ENCODE measurements around the gene PREB. TPM values are rescaled to one million over a fixed set of nuclear protein-coding genes. Genes with fewer than 3 reads are reported as not detected.

Gene PREB
- total RNA-seq, 2 donors from 2014 or later, result 49.8 to 52.9 TPM

DNA sequence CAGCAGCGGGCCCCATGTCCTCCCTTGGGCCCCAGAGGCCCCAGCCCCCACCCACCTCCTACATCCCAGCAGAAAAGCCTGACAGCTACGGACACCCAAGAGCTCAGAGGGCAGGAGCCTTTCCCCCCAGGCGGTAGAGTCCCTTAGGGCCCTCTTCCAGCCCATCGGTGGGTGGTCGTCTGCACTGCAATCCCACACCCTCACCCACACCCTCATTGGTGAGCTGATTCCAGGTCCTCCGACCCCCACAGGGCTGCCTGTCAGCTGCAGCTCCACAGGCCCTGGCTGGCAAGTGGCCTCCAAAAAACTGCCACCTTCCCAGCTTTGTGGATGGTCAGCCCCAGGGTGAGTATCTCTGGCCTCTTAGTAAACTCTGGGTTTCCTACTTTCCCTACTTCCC lies 24.8 kb upstream of the PREB start:
- no peaks in the 10 kb centered on the region for H3K9me3 Mint-ChIP-seq
- H3K36me3 Mint-ChIP-seq, result no peaks in the 10 kb centered on the region
- no peak for ATAC-seq
- no peak for DNase-seq (ENCODE audit: low spot score in 2 of 2)
- H3K27ac Mint-ChIP-seq, result peak overlapping the region in 1 of 2 donors; percentile 33

DNA sequence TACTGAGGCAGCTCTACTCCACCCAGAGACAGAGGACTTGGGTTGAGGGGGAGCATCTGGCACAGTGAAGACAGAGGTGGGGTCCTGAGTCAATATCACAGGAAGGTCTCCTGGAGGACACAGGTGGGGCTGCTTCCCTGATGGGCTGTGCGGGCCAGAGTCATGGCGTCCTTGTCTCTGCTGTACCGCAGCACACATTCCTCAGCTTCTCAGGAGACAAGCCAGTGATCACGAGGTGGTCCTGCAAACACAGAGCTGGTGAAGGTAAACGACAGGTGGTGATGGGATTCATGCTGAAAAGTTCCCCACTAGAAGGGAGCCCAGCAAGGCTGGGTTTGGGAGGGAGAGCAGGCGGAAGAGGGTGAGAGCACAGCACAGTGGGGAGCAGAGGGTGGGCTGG lies 24.0 kb upstream of the PREB start:
- Mint-ChIP-seq H3K9me3 (no peaks in the 10 kb centered on the region), H3K36me3 (no peaks in the 10 kb centered on the region), H3K27ac (peak overlapping the region in 1 of 2 donors; percentile 26)
- ATAC-seq, result no peak
- DNase-seq (ENCODE audit: low spot score in 2 of 2), result no peak

DNA sequence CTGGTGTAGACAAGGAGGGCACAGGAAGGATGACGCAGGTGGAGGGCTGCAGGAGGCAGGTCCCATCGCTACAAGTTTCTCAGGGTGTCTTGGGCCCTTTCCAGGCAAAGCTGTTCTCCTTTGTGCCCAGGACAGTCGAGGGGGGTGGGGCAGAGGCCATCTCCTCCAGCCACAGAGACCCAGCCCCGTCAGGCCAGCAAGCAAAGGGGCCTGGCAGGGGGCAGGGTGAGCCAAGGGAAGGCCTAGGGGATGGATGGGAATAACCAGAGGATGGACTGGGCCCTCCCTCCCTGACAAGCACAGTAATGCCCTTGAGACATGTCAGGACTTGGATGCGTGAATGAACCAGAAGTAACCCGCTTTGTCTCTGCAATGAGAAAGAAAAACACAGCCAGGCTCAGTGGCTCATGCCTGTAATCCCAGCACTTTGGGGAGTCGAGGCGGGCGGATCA lies 20.7 kb upstream of the PREB start:
- Mint-ChIP-seq H3K27ac (no peak overlapping the region), H3K9me3 (no peaks in the 10 kb centered on the region), H3K36me3 (no peaks in the 10 kb centered on the region)
- DNase-seq (ENCODE audit: low spot score in 2 of 2) (no peak), ATAC-seq (no peak)

DNA sequence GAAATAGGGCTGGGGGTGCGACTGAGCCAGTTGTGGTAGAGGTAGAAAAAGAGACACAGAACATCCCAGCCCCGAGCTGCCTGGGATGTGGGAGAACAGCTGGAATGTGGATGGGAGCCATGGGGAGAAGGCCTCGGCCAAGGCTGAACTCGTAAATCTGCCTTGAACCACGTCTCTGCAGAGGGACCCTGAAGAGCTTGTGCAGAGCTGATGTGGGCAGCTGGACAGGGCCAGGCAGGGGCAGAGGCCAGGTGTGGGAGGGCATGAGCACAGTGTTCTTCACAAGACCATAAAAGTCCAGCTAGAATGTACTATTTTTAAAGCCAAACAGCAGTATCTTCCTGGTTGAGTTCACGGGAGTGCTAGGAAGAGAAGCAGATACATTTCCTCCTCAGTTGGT lies 20.1 kb upstream of the PREB start:
- no peak for ATAC-seq

DNA sequence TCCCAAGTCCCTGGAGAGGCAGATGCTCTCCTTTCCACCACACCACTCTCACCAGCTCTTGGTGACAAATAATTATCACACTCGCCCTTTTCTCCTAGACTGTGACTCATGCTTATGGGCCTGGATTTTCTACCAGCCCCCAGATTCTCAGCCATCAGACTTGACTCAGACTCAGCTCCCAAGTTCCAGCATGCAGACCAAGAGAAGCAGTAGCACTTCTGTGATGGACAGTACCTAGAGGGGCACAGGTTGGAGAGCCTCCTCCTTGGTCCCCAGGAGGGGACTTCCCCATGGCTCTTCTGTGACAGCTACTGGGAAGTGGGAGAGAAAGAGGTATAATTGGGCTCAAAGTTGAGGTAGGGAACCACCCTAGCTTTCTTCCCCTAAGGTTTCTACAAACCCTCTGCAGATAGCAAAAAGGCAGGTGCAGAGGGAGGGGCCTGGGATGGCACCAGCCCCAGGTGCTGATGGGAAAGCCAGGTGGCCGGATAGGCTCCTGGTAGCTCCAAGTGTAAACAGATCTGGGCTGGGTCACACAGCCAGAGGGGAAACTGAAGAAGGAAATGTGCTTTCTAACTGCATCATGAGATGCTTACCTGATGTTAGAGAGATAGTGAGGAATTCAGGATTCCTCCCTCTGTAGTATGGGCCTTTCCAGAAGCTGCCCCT lies 18.5 kb upstream of the PREB start:
- Mint-ChIP-seq H3K9me3 (no peaks in the 10 kb centered on the region), H3K36me3 (no peaks in the 10 kb centered on the region), H3K27ac (no peak overlapping the region)
- ATAC-seq (peak; percentile 46 to 64), DNase-seq (ENCODE audit: low spot score in 2 of 2) (no peak)

More for the DNA sequence above, 20.1 kb upstream of the PREB start:
- Mint-ChIP-seq H3K27ac (peak overlapping the region in 1 of 2 donors; percentile 19), H3K9me3 (no peaks in the 10 kb centered on the region), H3K36me3 (no peaks in the 10 kb centered on the region)
- no peak for DNase-seq (ENCODE audit: low spot score in 2 of 2)

DNA sequence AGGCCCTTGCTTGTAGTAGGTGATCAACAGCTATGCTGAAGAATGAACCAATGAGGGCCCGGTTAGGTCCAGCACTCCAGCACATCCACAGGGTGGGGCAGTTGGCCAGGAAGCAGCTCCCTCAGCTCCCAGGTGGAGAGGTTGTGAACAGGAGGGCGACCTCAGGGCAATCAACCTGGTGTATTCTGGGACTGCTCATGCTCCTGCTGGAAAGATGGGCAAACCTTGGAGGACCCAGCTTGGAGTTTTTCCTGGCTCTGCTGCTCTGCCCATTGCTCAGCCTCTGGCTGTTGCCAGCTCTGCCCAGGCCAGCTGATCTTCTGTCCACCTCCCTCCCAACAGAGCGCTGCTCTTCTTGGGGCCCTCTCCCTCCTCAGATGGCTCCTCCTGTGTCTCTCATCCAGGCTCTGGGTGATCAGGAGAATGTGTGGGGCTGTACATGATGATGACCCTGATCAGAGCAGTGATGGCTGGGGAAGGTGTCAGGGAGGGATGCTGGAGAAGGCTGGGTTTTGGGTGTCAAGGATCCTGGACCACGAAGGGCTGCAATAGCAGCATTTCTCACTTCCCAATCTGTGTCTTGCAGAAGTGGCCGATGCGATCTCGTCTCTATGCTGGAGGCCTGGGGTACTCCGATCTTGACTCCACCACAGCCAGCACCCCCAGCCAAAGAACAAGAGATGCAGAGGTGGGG lies 17.8 kb upstream of the PREB start:
- DNase-seq (ENCODE audit: low spot score in 2 of 2) (no peak), ATAC-seq (no peak)
- H3K9me3 Mint-ChIP-seq, result no peaks in the 10 kb centered on the region
- no peaks in the 10 kb centered on the region for H3K36me3 Mint-ChIP-seq
- H3K27ac Mint-ChIP-seq, result no peak overlapping the region

DNA sequence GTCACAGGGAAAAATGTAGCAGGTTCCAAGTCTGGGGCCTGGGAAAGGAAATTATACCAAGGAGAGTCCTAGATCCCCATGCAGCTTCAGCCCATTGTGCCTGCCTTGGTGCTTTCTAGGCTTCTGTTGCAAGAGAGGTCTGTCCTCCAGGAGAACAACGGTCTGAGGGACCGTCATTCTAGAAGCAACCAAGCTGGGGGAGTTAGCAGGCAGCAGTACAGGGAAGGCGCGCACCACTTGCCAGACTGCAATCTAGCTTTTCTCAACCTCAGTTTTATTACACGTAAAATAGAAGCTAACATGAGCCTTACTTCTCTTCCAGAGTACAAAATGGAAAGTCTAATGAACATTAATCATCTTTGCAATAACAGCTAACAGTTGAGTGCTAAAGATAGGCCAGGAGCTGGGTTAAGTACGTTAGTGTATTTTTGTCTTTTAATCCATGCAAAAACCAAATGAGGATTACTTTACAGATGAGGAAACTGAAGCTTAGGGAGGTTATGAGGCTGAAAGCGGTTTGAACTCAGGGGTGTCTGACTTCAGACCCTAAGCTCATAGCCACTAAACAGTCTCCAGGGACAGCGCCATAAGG lies 16.3 kb upstream of the PREB start:
- H3K27ac Mint-ChIP-seq, result peak overlapping the region in 1 of 2 donors; percentile 49
- ATAC-seq, result no peak

DNA sequence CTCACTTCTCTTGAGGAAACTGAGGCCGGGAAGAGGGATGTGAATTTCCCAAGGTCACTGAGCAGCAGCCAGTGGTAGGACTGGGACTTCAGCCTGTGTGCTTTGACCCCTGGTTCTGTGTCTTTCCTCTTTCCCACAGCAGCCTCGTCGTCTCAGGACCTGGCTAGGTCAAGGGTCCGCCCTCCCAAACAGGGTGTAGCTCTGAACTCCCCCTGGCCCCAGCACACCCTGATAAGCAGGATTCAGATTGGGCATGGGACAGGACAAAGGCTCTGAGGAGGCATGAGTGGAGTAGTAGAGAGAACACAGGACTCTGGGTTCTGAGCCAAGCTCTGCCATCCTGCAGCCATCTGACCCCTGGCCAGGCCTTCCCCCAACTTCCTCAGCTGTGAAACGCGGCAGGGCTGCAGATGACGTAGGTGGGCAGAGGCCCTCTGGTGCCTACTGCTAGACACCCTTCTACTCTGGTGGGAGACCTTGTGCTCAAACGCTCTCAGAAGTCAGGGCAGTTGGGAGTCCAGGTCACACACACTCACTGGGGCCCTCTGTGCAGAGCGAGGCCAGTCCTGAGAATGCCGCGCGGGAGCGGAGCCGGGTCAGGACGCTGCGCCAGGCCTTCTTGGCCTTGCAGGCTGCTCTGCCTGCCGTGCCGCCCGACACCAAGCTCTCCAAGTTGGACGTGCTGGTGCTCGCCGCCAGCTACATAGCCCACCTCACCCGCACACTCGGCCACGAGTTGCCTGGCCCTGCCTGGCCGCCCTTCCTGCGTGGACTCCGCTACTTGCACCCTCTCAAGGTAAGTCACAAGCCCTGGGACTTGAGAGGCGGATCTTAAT lies 15.4 kb upstream of the PREB start:
- Mint-ChIP-seq H3K27ac (peak overlapping the region in 1 of 2 donors; percentile 49), H3K9me3 (no peaks in the 10 kb centered on the region), H3K36me3 (no peaks in the 10 kb centered on the region)
- ATAC-seq, result no peak
- DNase-seq (ENCODE audit: low spot score in 2 of 2), result no peak

More for the DNA sequence above, 16.3 kb upstream of the PREB start:
- no peak for DNase-seq (ENCODE audit: low spot score in 2 of 2)
- Mint-ChIP-seq H3K36me3 (no peaks in the 10 kb centered on the region), H3K9me3 (no peaks in the 10 kb centered on the region)

DNA sequence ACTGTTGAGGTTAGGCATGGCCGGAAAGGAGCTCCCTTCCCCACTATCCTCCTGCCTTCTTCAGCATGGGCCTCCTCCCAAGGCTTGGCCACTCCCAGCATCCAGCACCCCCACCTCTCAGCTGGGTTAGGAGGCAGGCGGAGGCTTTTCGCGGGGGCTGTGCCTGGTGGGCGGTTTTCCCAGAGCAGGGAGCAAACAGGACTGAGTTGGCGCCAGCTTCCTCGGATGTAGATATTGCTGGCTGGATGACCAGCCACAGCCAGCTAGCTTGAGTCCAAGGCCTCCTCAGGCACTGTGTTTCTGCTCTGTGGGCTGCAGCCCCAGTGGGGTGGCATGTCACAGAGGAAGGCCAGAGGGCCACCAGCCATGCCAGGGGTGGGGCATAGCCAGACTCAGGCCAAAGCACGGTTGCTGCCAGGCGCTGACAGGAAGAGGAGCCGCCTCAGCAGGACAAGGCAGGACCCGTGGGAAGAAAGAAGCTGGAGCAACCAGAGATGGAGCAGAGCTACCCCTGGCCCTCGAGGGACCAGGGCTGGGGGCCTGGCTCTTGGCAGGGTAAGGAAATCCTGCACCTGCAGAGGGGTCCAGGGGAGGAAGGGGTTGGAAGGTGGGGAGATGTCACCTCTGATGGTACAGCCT lies 14.5 kb upstream of the PREB start, which contains the start of gene TCF23:
TSS of gene TCF23 (plus strand) at position 204 of the 639 bp plus-strand sequence. CDS start at position 334, 130 bp downstream.
- Mint-ChIP-seq H3K27ac (no peak within 1 kb of the TSS), H3K9me3 (no peaks in the 10 kb centered on the region), H3K36me3 (no peaks in the 10 kb centered on the region)
- ATAC-seq, result no peak
- DNase-seq (ENCODE audit: low spot score in 2 of 2), result no peak

DNA sequence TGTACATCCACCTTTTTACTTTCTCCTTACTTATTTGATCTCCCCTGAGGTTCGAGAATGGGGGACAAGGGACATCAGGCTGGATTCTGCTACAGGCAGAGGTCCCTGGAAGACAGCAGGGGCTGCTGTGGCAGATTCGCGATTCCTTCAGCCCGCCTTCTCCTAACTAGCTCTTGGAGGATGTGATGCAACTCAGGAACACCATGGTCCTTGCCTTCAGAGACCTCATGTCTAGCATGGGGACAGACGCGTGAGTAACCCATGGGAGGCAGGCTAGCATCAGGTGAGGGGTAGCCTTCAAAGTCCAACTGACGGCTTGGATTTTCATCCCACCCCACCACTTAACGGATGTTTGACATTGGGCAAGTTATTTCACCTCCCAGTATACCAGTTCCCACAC lies 13.5 kb upstream of the PREB start:
- H3K36me3 Mint-ChIP-seq, result no peaks in the 10 kb centered on the region
- H3K9me3 Mint-ChIP-seq, result no peaks in the 10 kb centered on the region
- H3K27ac Mint-ChIP-seq, result no peak overlapping the region
- no peak for DNase-seq (ENCODE audit: low spot score in 2 of 2)
- ATAC-seq, result no peak

DNA sequence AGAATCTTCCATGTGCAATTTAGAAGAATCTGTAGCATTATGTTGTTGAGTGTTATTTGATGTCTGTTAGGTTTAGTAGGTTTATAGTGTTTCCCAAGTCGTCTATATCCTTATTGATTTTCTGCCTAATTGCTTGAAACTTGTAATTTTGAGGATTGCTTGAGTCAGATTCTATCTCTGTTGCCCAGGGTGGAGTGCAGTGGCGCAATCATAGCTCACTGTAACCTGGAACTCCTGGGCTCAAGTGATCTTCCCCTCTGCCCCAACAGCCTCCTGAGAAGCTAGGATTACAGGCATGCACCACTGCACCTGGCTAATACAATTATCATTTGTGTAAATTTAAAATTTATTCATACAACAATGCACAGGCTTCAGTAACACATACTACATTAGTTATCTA lies 11.2 kb upstream of the PREB start:
- Mint-ChIP-seq H3K9me3 (no peaks in the 10 kb centered on the region), H3K27ac (no peak overlapping the region), H3K36me3 (no peaks in the 10 kb centered on the region)
- ATAC-seq (no peak), DNase-seq (ENCODE audit: low spot score in 2 of 2) (no peak)

DNA sequence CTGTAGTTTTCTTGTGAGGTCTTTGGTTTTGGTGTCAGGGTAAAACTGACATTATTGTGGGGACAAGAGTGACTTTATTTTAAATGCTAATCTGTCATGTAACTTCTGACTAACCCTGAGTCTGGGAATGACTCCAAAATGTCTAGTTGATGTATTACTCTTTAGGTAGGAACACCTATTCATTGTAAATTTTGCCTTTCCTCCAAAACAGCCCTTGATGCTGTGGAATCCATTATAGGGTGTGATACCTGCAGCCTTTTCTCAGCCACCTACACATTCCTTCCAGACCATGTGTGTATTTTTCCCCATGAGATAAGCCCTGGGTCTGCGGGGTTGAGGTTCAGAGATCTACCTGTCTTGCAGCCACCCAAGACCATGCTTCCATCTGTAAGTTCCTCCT lies 8.8 kb upstream of the PREB start:
- Mint-ChIP-seq H3K36me3 (no peaks in the 10 kb centered on the region), H3K27ac (no peak overlapping the region), H3K9me3 (no peaks in the 10 kb centered on the region)
- DNase-seq (ENCODE audit: low spot score in 2 of 2) (no peak), ATAC-seq (peak in 1 of 2 donors; percentile 35)

DNA sequence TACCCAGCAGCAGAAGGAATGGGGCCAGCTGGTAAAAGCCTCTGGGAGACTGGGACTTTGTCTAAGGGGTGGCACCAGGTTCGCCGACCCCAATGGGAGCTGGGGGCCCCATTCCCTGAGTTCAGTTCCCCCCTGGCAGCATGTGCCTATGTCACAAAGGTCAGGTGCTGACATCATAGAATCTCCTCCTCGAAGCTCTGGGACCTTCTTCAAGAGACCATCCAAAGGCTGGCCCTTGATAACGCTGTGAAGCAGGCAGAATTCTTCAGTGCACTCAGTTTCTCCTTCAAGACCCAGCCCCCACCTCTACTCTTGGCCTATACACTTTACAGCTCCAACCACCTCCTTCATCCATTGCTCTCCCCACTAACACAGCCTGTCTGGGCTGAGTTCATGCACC lies 4.9 kb upstream of the PREB start, which contains the start of gene PRR30:
TSS of gene PRR30 (minus strand) at position 101 of the 400 bp plus-strand sequence. CDS start 1,081 bp downstream, outside the sequence.
- no peak for ATAC-seq
- DNase-seq (ENCODE audit: low spot score in 2 of 2), result no peak
- peaks cover 4% of the 10 kb centered on the region in 2 donors for H3K36me3 Mint-ChIP-seq
- no peak within 1 kb of the TSS for H3K27ac Mint-ChIP-seq
- H3K9me3 Mint-ChIP-seq, result no peaks in the 10 kb centered on the region

DNA sequence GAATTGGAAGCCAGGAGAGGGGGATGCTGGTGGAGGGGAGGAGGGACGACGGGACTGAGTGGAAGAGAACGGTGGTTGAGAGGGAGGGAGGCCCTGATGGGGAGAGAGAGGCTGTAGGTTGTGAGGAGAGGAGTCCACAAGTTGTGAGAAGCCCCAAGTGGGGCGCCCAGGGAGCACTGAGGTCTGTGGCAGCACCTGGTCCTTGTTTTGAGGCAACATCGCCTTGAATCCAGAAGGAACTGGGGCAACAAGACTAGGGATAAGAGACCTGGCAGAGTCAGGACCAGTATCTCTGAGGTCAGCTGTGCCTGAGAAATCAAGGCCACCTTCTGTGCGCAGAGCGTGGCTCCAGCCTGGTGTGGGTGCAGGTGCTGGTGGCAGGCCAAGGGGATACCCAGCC lies 3.7 kb upstream of the PREB start:
- no peaks in the 10 kb centered on the region for H3K9me3 Mint-ChIP-seq
- peak overlapping the region in 1 of 2 donors; percentile 22 for H3K27ac Mint-ChIP-seq
- DNase-seq (ENCODE audit: low spot score in 2 of 2) (no peak), ATAC-seq (no peak)
- peaks cover 13 to 14% of the 10 kb centered on the region in 2 donors for H3K36me3 Mint-ChIP-seq

DNA sequence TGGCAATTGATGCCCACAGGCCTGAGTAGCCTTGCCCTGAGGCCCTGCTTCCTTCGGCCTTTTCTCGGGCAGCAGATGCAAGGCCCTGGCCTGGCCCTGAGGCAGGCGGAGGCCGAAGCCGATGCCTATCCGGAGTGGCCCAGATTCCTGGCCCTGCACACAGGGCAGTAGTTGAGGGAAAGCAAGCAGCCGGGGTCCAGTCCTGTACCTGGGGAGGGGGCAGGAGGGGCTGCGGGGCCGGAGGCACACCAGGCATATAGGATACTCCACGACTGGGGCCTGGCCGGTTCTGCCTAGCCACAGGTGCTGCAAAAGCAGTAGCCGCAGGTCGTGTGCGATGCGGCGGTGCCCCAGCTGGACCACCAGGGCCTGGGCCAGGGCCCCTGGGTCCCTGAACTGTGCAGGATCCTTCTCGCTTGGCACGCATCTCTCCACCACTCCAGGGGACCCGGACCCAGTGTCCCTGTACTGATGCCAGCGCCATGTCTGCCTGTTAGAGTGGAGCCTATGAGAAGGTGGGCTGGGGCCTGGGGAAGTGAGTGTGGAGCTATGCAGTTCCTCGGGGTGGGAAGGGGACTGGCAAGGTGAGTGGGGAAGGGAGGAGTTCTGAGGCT lies 3.0 kb upstream of the PREB start:
- Mint-ChIP-seq H3K27ac (no peak overlapping the region), H3K36me3 (peaks cover 14 to 16% of the 10 kb centered on the region in 2 donors), H3K9me3 (no peaks in the 10 kb centered on the region)
- DNase-seq (ENCODE audit: low spot score in 2 of 2), result no peak
- ATAC-seq, result no peak

DNA sequence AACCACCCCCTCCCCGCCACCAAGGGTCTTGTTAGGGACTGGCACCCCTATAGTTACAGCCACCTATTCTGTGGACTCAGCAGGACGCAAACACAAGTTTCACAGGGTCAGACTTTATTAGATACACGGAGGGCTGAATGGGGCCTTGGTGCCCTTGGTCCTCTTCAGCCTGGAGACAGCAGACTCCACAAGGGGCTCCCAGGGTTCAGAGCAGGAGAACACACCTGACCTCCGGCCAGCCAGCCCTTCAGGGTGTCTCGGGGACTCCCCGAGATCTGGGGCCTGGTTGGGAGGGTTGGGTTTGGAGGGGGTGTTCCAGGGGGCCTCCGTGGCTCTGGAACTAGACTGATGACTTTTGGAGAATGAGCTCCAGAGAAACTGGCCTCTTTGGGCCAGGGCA lies 2.3 kb upstream of the PREB start:
- Mint-ChIP-seq H3K36me3 (peaks cover 14 to 16% of the 10 kb centered on the region in 2 donors), H3K9me3 (no peaks in the 10 kb centered on the region), H3K27ac (no peak overlapping the region)
- no peak for ATAC-seq
- no peak for DNase-seq (ENCODE audit: low spot score in 2 of 2)
